GM21528 (cell line): ENCODE measurements around the gene ZNFX1.
A peak's percentile ranks its signal among the peaks of the same experiment; 100 is the strongest.
"Not testable (repeated sequence)": the region's sequence is repeated elsewhere in the genome, so short reads cannot be mapped to it uniquely, and the experiment has no call there.

Source experiments
- ATAC-seq: cut with Tn5 transposase; IDR thresholded peaks from one replicate; pipeline ENCODE4 v1.9.1; 2021; ENCODE audit warnings: mild to moderate bottlenecking, moderate library complexity; ENCODE audit not compliant: unreplicated experiment, low FRiP score

ZNFX1 gene

DNA sequence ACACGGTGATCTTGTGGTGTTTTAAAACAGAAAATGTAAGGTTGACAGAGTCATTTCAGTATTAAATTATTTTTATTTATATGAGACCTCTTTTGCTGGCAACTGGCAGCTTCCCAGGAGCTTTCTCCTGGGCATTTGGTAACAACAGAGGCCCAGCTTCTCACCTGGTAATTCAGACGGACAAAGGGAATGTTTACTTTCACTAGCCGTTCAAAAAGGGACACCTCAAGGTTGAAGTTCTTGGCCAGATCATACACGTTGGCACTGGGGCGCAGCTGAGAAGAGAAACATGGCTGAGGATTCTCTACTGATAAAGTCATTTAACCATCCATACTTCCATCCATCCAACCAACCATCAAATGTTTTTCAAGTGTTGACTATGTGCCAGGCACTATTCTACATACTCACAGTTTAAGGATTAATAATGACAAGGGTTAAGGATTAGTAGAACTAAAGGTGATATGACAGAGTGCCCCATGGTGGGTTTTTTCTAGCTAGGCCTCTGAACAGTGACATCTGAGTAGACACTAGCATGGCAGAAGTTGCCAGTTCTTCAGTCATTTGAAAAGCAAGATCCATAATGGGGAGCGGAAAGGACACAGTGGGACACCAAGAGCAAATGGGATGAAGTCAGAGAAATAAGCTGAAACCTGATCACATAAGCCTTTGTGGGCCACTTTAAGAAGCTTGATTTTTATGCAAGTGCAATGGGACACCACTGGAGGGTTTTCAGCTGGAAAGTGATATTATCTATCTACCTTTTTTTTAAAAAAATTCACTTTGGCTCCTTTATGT lies 25.1 kb downstream of the ZNFX1 start:
- ATAC-seq, result no peak

DNA sequence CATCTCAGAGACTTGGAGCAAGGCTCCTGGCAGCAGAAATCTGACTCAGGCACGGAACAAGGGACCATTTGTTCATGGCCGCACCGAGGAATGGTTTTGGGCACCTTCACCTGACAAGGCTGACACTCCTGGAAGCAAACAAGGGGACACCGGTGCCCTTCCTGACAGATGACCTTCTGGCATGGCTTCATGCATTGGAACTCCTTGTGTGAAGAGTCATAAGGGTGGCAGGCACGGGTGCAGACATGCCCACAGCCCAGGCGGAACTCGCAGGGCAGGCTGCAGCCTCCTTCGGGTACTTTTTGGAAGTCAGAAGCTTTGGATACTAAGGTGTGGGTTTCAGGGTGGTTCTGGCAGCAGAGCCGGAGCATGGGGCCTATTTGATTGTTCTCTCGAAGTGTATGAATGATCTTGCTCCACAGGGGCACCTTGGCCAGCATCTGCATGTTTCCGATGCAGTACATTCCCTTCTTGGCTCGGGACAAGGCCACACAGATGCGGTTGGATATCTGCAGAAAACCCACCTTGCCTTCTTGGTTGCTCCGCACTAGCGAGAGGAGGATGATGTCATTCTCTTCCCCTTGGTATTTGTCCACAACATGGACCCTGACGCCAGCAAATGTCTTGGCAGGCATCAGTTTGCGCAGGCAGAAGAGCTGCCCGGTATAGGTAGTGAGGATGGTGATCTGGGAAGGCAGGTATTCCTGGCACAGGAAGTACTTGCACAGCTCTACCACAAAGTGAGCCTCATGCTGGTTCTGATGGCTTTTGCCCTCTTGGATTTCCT lies 28.8 kb downstream of the ZNFX1 start:
- no peak for ATAC-seq

DNA sequence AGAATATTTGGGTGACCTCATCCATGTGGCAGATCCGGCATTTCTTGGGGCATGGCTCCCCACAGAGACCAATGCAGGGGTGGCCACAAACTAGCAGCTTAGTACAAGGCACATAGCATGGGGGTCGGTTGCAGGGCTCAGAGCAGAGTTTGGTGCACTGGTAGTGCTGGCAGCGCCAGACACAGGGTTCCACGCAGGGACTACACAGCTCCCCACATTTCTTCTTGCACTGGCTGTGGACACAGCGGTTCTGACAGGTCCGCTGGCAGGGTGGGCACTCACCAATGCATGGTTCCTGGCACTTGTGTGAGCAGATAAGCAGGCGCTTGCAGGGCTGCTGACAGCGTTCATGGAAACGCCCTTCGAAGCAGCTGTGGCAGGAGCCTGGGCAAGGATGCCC lies 29.6 kb downstream of the ZNFX1 start:
- no peak for ATAC-seq

DNA sequence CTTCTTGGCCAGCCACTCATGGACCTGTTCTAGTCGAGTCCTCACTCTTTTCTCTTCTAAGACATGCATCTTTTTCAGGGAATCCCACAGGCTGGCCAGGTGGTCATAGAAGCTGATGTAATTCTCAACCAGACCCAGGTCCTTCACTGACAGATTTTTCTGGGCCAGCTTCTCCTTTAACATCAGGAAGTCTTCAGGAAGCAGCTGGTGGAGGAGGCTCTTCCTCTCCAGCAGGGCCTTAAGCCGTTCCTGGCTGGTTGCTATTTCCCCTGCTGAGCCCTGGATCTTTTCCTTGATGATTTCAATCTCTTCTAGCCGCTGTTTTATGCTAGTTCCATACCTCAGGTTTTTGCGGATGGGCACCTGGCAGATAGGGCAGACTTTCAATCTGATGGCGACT lies 30.1 kb downstream of the ZNFX1 start:
- ATAC-seq, result no peak

DNA sequence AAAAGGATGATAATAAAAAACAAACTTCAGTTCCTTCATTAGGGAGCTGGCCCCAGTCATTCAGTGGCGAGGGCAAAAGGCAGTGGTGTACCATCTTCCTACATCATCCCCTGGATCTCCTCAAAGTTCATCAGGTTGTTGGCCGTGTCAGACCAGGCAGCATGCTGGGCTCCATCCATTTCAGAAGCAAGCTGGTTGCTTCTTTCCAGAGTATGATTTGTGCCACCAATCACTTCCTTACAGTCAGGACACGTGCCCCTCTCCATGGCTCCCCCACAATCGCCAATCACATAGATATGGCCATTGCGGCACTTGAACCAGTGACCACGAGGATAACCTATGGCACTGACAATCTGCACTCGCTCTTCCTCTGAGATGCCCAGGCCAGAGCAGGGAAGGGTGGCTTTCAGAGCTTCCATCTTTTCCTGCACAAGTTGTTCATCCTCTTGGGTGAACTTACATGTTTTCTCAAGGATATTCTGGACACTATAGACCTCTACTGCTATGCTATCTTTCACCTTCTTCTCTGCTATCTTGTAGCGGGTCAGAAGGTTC lies 30.6 kb downstream of the ZNFX1 start:
- no peak for ATAC-seq

DNA sequence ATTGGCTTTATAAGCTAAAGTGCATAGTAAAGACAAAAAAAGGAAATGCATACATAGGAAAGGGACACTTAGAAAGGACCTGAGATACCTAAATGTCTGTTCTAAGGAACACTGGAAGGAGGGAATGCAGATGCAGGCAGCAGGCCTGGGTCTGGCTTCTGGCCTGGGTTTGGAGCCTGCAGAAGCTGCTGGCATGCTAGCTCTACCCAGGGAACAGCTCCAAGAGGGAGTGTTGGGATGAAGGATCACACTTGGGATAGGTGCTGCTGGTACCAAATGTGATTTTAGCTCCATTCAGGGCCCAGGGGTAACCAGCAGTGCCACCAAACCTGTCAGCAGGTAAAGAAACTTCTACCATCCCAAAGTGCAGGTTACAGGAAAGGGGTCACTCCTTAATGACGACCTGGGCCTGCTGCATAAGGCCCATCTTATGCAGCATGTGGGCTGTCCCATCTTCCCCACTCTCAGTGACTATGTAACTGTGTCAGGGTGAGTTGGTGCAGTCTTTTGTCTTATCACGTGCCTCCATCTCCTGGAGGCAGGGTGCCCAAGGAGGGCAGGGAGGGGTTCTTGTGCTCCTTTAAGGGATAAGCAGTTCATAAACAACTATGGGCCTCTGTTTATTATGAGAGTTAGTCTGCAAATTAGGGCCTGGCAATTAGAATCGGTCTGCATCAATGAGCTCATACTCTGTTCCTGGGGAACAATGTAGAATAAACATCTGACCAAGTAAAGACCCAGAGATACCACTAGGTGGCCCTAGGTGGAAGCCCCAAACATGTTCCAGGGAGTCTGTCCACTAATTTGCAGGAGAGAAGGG lies 31.7 kb downstream of the ZNFX1 start:
- no peak for ATAC-seq

DNA sequence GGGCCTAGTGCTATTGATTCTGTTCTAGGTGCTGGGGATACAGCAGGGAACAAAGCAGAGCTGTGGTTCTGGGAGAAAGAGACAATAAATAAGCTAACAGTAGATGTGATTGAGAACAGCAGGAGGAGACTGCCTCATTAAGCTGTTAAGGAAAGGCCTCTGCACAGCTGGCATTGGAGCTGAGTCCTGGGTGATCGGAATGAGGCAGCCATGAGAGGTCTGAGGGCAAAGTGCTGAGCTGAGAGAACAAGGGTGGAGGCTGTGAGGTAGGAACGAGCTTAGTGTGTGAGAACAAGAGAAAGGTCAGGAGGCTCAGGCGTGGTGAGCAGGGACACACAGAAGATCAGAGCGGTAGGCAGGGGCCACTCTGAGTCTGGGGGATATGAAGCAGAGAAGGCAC lies 40.3 kb downstream of the ZNFX1 start:
- ATAC-seq, result no peak

DNA sequence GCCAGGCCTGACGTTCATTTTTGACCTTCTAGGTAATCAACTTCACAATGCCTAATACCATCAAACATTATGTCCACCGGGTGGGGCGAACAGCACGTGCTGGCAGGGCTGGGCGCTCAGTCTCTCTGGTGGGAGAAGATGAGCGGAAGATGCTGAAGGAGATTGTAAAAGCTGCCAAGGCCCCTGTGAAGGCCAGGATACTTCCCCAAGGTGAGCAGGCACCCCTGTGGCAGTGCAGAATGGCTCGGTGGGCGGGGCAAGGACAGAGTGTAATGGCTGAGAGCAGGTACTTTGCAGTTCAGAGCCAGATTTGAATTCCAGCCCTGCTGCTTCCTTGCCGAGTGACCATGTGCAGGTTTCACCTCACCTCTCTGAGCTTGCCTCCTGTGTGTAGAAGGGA lies 41.6 kb downstream of the ZNFX1 start:
- no peak for ATAC-seq

DNA sequence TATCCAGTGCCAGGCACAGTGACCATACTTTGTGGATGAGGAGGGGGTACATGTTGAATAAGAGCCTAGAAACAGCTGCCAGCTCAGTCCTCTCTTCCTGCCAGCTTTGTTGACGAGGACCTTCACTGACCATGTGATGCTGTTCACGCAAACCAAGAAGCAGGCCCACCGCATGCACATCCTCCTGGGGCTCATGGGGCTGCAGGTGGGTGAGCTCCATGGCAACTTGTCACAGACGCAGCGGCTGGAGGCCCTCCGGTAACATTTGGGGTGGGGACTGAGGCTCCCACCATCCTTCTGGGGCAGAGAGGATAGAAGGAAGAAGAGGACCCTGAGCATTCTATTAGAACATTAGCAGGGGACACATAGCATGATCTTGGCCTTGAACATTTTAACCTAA lies 43.0 kb downstream of the ZNFX1 start:
- ATAC-seq, result no peak

DNA sequence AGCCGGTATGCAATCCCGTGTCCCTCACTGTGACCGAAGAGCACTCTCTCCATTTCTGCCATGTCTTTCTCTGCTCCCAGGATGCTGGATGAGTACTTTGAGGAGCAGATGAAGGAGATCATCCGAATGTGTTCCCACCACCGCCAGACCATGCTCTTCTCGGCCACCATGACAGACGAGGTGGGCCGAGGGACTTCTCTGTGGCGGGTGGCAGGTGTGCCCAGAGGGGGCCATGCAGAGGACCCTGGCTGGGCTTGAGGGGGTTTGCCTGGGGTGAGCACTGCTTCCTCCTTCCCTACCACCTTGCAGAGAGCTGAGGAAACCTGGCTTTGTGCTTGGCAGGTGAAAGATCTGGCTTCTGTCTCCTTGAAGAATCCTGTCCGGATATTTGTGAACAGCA lies 44.6 kb downstream of the ZNFX1 start:
- ATAC-seq, result no peak

DNA sequence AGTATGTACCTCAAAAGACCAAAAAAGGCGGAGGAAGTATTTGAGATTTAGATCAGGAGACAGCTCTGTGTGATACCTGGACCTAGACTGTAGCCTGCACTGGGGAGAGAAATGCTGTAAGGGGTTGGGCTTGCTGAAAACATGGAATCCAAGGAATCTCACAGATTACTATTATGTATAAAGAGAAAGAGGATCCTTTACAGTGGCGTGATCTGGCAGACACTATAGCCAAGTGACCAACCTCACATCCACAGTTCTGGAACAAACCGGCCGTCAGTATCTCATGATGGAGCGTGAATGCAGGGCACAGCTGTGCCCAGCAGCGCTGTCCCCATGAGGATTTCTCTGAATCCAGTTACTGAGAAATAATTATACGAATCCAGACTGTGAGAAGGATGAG lies 46.4 kb downstream of the ZNFX1 start:
- ATAC-seq, result no peak

DNA sequence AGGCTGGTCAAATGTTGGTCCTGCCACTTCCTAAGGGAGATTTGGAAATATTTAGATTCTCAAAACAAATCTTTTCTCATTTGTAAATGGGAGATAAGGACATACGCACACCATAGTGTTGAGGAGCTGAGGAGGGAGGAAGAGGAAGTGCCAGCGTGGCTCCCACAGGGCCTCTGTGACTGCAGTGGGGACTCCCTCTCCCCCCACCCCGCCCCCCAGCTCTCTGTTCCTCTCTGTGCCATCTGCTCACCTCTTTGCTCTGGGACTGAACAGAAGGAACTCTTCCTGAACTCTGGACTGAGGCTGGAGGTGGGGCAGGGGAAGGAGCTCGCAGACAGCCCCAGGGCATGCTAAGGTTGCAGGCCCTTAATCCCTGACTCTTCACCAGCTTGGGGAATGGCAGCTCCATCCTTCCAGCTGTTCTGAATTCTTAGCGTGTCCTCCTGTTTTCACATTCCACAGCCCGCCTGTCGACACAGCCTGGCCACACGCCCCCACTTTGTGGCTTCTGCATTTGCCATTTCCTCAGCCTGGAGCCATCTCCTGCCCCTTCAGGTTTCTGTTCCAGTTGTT lies 47.2 kb downstream of the ZNFX1 start:
- no peak for ATAC-seq

DNA sequence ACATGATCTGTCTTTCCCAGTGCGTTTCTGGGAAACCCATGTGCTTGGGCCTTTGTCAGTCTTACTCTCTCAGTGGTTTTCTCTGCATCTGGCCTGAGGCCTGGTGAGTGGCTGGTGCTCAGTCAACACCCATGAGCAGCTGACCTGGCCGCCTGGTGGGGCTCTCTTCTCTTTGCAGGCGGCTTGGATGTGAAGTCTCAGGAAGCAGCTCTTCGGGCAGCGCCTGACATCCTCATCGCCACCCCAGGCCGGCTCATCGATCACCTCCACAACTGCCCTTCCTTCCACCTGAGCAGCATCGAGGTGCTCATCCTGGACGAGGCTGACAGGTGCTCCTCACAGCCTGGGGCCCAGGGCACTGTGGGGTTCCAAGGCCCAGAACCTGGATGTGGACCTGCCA lies 47.8 kb downstream of the ZNFX1 start:
- no peak for ATAC-seq

DNA sequence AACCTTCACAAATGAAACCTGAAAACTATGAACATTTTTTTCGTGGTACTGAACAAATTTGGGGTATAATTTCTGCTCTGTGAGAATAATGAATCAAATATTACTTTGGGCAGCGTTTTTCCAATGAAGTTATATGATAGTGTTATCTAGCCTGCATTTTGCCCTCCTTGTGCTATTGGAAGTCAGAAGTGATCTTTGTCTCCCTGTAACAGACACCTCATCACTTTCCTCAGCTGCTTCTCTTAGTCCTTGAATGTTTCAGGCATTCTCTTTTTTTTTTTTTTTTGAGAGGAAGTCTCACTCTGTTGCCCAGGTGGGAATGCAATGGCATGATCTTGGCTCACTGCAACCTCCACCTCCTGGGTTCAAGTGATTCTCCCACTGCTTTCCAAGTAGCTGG lies 48.5 kb downstream of the ZNFX1 start:
- ATAC-seq, result no peak

DNA sequence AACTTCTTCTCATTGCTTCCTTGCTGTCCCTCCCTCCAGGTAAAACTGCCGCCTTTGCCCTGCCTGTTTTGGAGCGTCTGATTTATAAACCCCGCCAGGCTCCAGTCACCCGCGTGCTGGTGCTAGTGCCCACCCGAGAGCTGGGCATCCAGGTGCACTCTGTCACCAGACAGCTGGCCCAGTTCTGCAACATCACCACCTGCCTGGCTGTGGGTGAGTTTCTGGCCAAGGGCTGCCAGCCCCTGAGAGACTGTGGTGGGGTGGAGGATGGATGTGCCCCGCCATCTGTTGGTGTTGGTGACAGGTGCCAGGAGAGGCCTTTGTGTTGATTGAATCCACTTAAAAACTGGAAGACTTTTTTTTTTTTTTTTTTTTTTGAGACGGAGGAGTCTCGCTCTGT lies 49.2 kb downstream of the ZNFX1 start:
- ATAC-seq, result no peak

DNA sequence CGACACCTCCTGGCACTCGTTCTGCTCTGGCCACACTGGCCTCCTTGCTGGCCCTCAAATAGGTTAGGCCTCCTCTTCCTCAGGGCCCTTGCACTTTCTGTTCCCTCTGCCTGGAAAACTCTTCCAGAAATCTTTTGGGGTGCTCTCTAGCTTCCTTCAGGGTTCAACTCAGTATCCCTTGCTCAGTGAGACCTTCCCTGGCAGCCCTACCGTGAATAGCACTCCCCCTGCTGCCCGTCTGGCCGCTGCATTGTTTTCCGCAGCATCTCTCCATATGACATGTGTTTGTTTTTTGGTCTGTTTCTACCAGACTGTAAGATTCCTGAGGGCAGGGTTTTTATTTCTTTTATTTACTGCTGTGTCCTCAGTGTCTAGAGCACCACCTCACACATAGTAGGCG lies 52.0 kb downstream of the ZNFX1 start:
- no peak for ATAC-seq

DNA sequence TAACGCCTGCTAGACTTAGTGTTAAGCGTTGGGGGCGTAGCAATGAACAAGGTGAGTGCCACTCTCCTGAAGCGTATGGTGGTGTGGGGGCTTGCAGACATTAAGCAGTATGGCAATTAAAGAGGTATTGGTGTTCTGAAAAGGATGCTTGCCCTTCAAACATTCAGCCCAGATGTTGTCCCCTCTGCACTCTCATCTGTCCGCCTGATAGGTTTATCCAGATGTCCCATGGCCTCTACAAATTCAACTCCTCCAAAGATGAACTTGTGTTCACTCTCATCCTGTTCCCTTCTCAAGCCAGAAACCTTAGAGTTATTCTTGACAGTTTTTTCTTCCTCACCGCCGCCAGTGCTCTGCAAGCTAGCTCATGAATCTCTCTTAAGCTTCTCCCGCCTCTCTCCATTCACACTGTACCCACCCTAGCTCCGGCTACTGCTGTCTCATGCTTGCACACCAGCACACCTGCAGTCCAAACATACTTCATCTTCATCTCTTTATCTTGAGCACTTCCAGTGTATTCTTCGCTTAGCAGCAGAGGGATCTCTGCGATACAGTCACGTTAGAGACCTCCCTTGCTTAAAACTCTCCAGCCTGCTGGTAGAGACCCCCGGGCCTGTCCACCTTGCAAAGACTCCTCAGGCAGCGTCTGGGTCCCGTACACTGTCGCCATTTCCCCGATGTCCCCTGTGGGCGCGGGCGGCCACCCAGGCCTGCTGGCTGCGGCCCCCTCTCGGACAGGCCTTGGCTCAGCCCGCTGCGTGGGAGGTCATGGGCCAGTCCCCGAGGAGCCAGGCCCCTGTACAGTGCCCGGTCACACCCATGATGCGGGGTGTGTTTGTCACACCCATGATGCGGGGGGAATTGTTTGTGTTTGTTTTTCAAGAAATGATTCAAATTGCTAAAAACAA lies 57.7 kb downstream of the ZNFX1 start:
- ATAC-seq, result no peak

DNA sequence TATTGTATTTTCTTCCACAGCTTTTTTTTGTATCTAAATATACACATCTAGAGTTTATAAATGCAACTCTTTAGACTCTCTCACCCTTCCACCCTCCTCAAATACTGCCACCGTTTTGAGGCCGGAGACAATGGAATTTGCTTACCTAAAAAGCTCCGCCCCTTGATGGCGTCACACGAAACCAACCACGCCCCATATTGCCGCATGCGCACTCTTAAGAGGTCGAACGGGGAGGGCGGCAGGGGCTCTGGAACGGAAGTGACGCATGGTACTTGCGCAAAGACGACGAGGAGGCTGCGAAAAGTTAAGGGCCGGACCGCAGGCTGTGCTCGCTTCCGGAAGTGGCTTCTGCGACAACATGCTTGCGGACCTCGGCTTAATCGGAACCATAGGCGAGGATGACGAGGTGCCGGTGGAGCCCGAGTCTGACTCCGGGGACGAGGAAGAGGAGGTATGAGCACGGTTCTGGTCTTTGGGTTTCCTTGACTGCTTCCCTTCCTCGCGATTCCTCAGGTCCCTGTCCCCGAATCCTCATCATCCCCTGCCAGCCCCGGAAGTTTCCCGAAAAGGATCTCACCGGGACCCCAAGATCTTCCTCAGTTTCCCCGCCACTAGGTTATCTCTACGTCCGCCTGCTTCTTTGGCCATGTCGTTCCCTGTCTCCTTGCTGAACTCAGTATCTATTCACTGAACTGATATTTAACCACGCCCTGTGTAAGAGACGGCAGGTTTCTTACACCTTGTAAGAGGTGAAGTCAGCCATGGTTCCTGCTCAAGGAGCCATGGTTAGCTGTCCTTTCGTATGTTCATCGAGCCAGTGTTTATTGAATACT lies 58.5 kb downstream of the ZNFX1 start, which contains the start of gene DDX27:
Gene DDX27 (plus strand): TSS at position 326 of the 833 bp plus-strand sequence. CDS start 33 bp downstream, at position 359.
- ATAC-seq, result peak; percentile 82

DNA sequence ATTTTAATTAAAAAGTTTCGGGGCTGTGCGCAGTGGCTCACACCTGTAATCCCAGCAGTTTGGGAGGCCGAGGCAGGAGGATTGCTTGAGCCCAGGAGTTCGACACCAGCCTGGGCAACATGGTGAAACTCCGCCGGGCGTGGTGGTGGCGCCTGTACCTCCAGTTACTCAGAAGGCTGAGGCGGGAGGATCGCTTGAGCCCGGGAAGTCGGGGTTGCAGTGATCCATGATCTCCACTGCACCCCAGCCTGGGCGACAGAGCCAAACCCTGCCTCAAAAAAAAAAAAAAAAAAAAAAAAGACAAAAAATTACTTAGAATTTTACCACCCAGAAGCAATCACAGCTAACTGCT lies 59.1 kb downstream of the ZNFX1 start:
- not testable (repeated sequence) for ATAC-seq
